Mesenchymal stem cell (in vitro differentiated cells and primary cell): ENCODE data around the gene POLK.

ENCODE experiments used
- DNase-seq: peaks from one replicate; pipeline ENCODE4 v3.0.0-alpha.2; 2013
- H2AFZ ChIP-seq: one replicate; pipeline ENCODE4 v1.6.1; 2013; ENCODE audit warnings: low read depth, mild to moderate bottlenecking, control low read depth, inconsistent platforms, low read length, moderate library complexity
- H2AK5ac ChIP-seq: 2 replicates; pipeline ENCODE4 v1.6.1; 2013; ENCODE audit warnings: low read length, moderate library complexity, mild to moderate bottlenecking, inconsistent platforms; ENCODE audit not compliant: severe bottlenecking
- H2BK120ac ChIP-seq: one replicate; pipeline ENCODE4 v1.6.1; 2013; ENCODE audit warnings: low read depth, mild to moderate bottlenecking, inconsistent platforms, low read length, moderate library complexity
- H2BK12ac ChIP-seq, 2 experiments: one replicate each; pipeline ENCODE4 v1.6.1; 2013; ENCODE audit warnings: inconsistent platforms in 2 of 2, low read length in 2 of 2, mild to moderate bottlenecking in 2 of 2, moderate library complexity in 2 of 2, control low read depth in 1 of 2
- H2BK15ac ChIP-seq: one replicate; pipeline ENCODE4 v1.6.1; 2013; ENCODE audit warnings: mild to moderate bottlenecking, low read depth, inconsistent platforms; ENCODE audit not compliant: poor library complexity, severe bottlenecking
- H2BK5ac ChIP-seq: 2 replicates; pipeline ENCODE4 v1.6.1; 2013; ENCODE audit warnings: low read depth, mild to moderate bottlenecking, low read length, control low read depth, inconsistent platforms; ENCODE audit not compliant: poor library complexity, severe bottlenecking
- H3K14ac ChIP-seq, 2 experiments: one replicate each; pipeline ENCODE4 v1.6.1; 2013; ENCODE audit warnings: inconsistent platforms in 2 of 2, low read length in 2 of 2, control low read depth in 1 of 2, mild to moderate bottlenecking in 1 of 2, moderate library complexity in 1 of 2
- H3K18ac ChIP-seq, 2 experiments: one replicate each; pipeline ENCODE4 v1.6.1; 2013; ENCODE audit warnings: inconsistent platforms in 2 of 2, low read length in 2 of 2, control low read depth in 1 of 2, low read depth in 1 of 2, mild to moderate bottlenecking in 1 of 2
- H3K23ac ChIP-seq, 2 experiments: one replicate each; pipeline ENCODE4 v1.6.1; 2013; ENCODE audit warnings: inconsistent platforms in 2 of 2, low read length in 2 of 2, mild to moderate bottlenecking in 2 of 2, moderate library complexity in 2 of 2, control low read depth in 1 of 2
- H3K27ac ChIP-seq: 2 replicates; pipeline ENCODE4 v1.5.1; 2013; ENCODE audit warnings: mild to moderate bottlenecking, moderate library complexity, low read length, control low read depth, inconsistent platforms; ENCODE audit not compliant: poor library complexity, severe bottlenecking
- H3K27me3 ChIP-seq, 2 experiments: 2 replicates each; pipeline versions ENCODE4 v1.6.1 to v1.7.0; 2013; ENCODE audit warnings: low read length in 2 of 2, mild to moderate bottlenecking in 2 of 2, moderate library complexity in 2 of 2, control low read depth in 1 of 2, inconsistent platforms in 1 of 2; ENCODE audit not compliant: control insufficient read depth in 1 of 2, insufficient read depth in 1 of 2
- H3K36me3 ChIP-seq, 2 experiments: 2 replicates each; pipeline versions ENCODE4 v1.6.1 to v1.7.0; 2013; ENCODE audit warnings: low read length in 2 of 2, control low read depth in 1 of 2, inconsistent platforms in 1 of 2, low read depth in 1 of 2, mild to moderate bottlenecking in 1 of 2; ENCODE audit not compliant: insufficient read depth in 2 of 2, control insufficient read depth in 1 of 2
- H3K4ac ChIP-seq, 2 experiments: one replicate each; pipeline ENCODE4 v1.6.1; 2013; ENCODE audit warnings: inconsistent platforms in 2 of 2, low read length in 2 of 2, mild to moderate bottlenecking in 2 of 2, moderate library complexity in 2 of 2, control low read depth in 1 of 2, low read depth in 1 of 2
- H3K4me1 ChIP-seq: 2 replicates; pipeline ENCODE4 v1.6.1; 2013; ENCODE audit warnings: low read depth, low read length, control low read depth; ENCODE audit not compliant: control insufficient read depth, insufficient read depth
- H3K4me2 ChIP-seq: 2 replicates; pipeline ENCODE4 v1.6.1; 2013; ENCODE audit warnings: low read length, mild to moderate bottlenecking, inconsistent platforms; ENCODE audit not compliant: poor library complexity, severe bottlenecking
- H3K4me3 ChIP-seq, 2 experiments: 2 replicates each; pipeline versions ENCODE4 v1.5.1 to v1.7.0; 2013; ENCODE audit warnings: low read length in 2 of 2, mild to moderate bottlenecking in 2 of 2, control low read depth in 1 of 2, low read depth in 1 of 2; ENCODE audit not compliant: insufficient read depth in 1 of 2
- H3K79me1 ChIP-seq: replicated peaks from 2 replicates; pipeline ENCODE4 v1.6.1; 2013; ENCODE audit warnings: mild to moderate bottlenecking, control low read depth, low read length, inconsistent platforms; ENCODE audit not compliant: poor library complexity, severe bottlenecking
- H3K9ac ChIP-seq: 2 replicates; pipeline ENCODE4 v1.7.0; 2013; ENCODE audit warnings: mild to moderate bottlenecking, low read length, moderate library complexity
- H3K9me3 ChIP-seq: 2 replicates; pipeline ENCODE4 v1.7.0; 2013; ENCODE audit warnings: mild to moderate bottlenecking, low read length; ENCODE audit not compliant: control insufficient read depth
- H4K8ac ChIP-seq: one replicate; pipeline ENCODE4 v1.6.1; 2013; ENCODE audit warnings: inconsistent platforms, mild to moderate bottlenecking, low read length, moderate library complexity
- H4K91ac ChIP-seq: one replicate; pipeline ENCODE4 v1.6.1; 2013; ENCODE audit warnings: mild to moderate bottlenecking, low read length, inconsistent platforms
- WGBS: methylation state at CpG from one replicate; pipeline ENCODE4 v1.1.7; 2013; ENCODE audit warnings: mixed read lengths; 5-methylcytosine and 5-hydroxymethylcytosine counted together

The POLK gene

DNA sequence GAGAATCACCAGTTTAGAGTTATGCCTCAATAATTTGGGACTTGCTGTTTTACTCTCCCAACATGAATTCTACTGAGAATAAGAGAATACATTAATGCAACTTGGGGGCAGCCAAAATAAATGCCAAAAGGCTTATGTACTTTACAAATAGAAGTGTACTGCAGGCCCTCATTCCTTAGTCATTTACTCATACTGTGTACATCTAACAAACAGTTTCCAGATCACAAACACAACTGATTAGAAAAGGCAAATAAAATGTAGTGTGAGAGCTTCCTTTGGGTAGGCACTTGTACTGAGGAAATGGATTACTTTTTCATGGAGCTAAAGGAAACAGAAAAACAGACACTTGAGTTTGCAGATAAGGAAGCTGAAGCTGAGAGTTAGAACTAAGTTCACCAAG lies 112.2 kb downstream of the POLK start:
- DNase-seq, result peak; percentile 70
- H3K4me3 ChIP-seq, result no peak overlapping the region
- H3K4ac ChIP-seq, result no peak overlapping the region
- no peak overlapping the region for H3K14ac ChIP-seq
- H2BK5ac ChIP-seq, result no peak overlapping the region
- H2AFZ ChIP-seq, result no peak overlapping the region
- H2BK12ac ChIP-seq, result no peak overlapping the region
- H3K9me3 ChIP-seq, result no peaks in the 10 kb centered on the region
- no peak overlapping the region for H2BK15ac ChIP-seq
- H3K23ac ChIP-seq, result no peak overlapping the region
- H2AK5ac ChIP-seq, result no peak overlapping the region
- H3K4me2 ChIP-seq, result no peak overlapping the region
- no peaks in the 10 kb centered on the region for H3K36me3 ChIP-seq
- H3K79me1 ChIP-seq, result peaks cover 4% of the 10 kb centered on the region
- H3K27ac ChIP-seq, result no peak overlapping the region
- H3K9ac ChIP-seq, result no peak overlapping the region
- no peak overlapping the region for H4K91ac ChIP-seq
- no peaks in the 10 kb centered on the region for H3K27me3 ChIP-seq
- H3K4me1 ChIP-seq, result no peaks in the 10 kb centered on the region
- H3K18ac ChIP-seq, result no peak overlapping the region
- no peak overlapping the region for H4K8ac ChIP-seq
- H2BK120ac ChIP-seq, result no peak overlapping the region

DNA sequence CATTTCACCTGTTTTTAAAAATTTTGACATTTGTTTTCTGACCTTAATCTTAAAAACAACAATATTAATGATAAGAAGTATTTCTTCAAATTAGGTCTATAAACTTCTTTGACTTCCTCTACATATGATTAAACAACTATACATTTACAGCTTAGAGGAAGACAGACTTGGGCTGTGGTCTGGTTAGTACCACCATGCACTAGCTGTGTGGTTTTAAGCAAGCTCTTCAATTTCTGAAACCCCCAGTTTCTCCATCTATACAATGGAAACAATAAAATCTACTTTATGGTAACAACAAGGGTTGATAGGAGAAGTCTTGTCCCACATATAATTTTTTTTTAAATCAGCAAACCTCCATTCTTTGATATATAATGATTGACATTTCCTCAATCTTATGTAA lies 115.3 kb downstream of the POLK start:
- H3K4me3 ChIP-seq, result no peak overlapping the region
- H3K9ac ChIP-seq, result no peak overlapping the region
- H3K4ac ChIP-seq, result no peak overlapping the region
- no peaks in the 10 kb centered on the region for H3K36me3 ChIP-seq
- H2BK120ac ChIP-seq, result no peak overlapping the region
- no peak overlapping the region for H3K14ac ChIP-seq
- no peak overlapping the region for H3K27ac ChIP-seq
- H2BK5ac ChIP-seq, result no peak overlapping the region
- no peak overlapping the region for H3K23ac ChIP-seq
- H4K91ac ChIP-seq, result no peak overlapping the region
- H4K8ac ChIP-seq, result no peak overlapping the region
- H3K79me1 ChIP-seq, result peaks cover 4% of the 10 kb centered on the region
- no peak overlapping the region for H2AK5ac ChIP-seq
- DNase-seq, result no peak
- H3K27me3 ChIP-seq, result no peaks in the 10 kb centered on the region
- H3K4me2 ChIP-seq, result no peak overlapping the region
- H2BK12ac ChIP-seq, result no peak overlapping the region
- H2BK15ac ChIP-seq, result no peak overlapping the region
- H3K4me1 ChIP-seq, result no peaks in the 10 kb centered on the region
- H3K9me3 ChIP-seq, result no peaks in the 10 kb centered on the region
- no peak overlapping the region for H3K18ac ChIP-seq
- no peak overlapping the region for H2AFZ ChIP-seq

DNA sequence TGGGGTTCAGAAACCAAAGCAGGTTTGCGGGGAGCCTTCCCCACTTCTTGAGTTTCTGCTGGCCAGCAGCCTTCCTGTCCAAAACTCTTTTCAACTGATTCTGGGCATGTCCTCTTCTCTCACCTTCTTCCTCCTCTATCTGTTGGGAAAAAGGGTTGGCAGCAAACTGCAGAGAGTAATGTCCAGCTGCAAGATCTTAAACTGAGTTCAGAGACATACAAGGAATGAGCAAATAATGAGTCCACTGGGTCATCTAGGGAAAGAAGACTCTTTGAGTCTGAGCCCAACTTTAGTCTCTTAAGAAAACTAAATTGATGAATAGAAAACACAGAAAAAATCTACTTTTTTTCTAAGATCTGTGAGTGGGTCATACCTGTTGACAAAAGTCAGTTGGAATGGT lies 116.1 kb downstream of the POLK start:
- no peak overlapping the region for H2AK5ac ChIP-seq
- no peak overlapping the region for H2AFZ ChIP-seq
- H2BK15ac ChIP-seq, result no peak overlapping the region
- no peaks in the 10 kb centered on the region for H3K27me3 ChIP-seq
- no peak overlapping the region for H4K8ac ChIP-seq
- no peak overlapping the region for H3K9ac ChIP-seq
- H2BK120ac ChIP-seq, result no peak overlapping the region
- no peak overlapping the region for H3K23ac ChIP-seq
- H3K4ac ChIP-seq, result no peak overlapping the region
- H3K36me3 ChIP-seq, result no peaks in the 10 kb centered on the region
- H2BK12ac ChIP-seq, result no peak overlapping the region
- no peak overlapping the region for H2BK5ac ChIP-seq
- H3K79me1 ChIP-seq, result peaks cover 4% of the 10 kb centered on the region
- H3K4me3 ChIP-seq, result no peak overlapping the region
- H3K18ac ChIP-seq, result no peak overlapping the region
- no peak for DNase-seq
- no peaks in the 10 kb centered on the region for H3K4me1 ChIP-seq
- no peaks in the 10 kb centered on the region for H3K9me3 ChIP-seq
- no peak overlapping the region for H4K91ac ChIP-seq
- H3K4me2 ChIP-seq, result no peak overlapping the region
- no CpG with 5 or more reads among the region's 1 CpG for WGBS
- no peak overlapping the region for H3K27ac ChIP-seq
- no peak overlapping the region for H3K14ac ChIP-seq

- Histone ChIP-seq H3K9ac (no peak overlapping the region), H3K79me1 (peaks cover 1% of the 10 kb centered on the region), H2BK120ac (no peak overlapping the region), H2BK15ac (no peak overlapping the region), H3K27ac (no peak overlapping the region), H4K91ac (no peak overlapping the region), H3K23ac (no peak overlapping the region), H3K4me3 (no peak overlapping the region), H3K14ac (no peak overlapping the region), H3K4me2 (no peak overlapping the region), H2BK5ac (no peak overlapping the region), H3K36me3 (peaks cover 0 to 3% of the 10 kb centered on the region in 2 experiments), H3K4me1 (no peaks in the 10 kb centered on the region), H2AK5ac (no peak overlapping the region), H3K27me3 (no peaks in the 10 kb centered on the region), H4K8ac (no peak overlapping the region), H3K4ac (no peak overlapping the region), H3K9me3 (no peaks in the 10 kb centered on the region), H3K18ac (no peak overlapping the region), H2BK12ac (no peak overlapping the region), H2AFZ (no peak overlapping the region)
- WGBS, result 92% methylated on average over 2 of the region's 2 CpGs
- no peak for DNase-seq
These were observed 119.2 kb downstream of the POLK start for GRCh38 chr5:75630875-75631274.
